ENCODE measurements around the gene LIX1.

DNA sequence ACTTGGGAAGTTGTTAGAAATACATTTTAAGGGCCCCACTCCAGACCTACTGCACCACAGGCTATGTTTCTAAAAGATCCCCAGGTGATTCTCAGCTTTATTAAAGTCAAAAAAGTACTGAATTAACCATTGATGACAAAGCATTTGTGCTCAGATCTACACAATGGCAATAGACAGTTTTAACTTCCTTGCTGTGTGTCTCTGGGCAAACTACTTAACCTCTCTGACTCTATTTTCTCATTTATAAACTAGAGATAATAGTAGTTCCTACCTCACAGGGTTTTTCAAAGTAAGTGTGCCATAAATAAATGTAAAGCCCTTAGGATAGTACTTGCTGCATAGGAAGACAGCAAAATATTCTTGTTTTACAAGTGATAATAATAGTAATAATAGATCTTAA, 66.3 kb downstream of the LIX1 start:
- TF ChIP-seq, protein P1, sequence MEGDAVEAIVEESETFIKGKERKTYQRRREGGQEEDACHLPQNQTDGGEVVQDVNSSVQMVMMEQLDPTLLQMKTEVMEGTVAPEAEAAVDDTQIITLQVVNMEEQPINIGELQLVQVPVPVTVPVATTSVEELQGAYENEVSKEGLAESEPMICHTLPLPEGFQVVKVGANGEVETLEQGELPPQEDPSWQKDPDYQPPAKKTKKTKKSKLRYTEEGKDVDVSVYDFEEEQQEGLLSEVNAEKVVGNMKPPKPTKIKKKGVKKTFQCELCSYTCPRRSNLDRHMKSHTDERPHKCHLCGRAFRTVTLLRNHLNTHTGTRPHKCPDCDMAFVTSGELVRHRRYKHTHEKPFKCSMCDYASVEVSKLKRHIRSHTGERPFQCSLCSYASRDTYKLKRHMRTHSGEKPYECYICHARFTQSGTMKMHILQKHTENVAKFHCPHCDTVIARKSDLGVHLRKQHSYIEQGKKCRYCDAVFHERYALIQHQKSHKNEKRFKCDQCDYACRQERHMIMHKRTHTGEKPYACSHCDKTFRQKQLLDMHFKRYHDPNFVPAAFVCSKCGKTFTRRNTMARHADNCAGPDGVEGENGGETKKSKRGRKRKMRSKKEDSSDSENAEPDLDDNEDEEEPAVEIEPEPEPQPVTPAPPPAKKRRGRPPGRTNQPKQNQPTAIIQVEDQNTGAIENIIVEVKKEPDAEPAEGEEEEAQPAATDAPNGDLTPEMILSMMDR (IDR thresholded peaks at IDR 0.05 in 8 of 11, conservative IDR thresholded peaks at IDR 0.05 in 3 of 11), result no peak
- TF ChIP-seq POLR2A (IDR thresholded peaks at IDR 0.05) (no peak), POLR2AphosphoS5 (IDR thresholded peaks at IDR 0.05) (no peak)

All from spleen (tissue), 7 donors.